Suprapubic skin (tissue), 4 donors: ENCODE results near the gene ATXN1. TPM values are rescaled to one million over a fixed set of nuclear protein-coding genes. Genes with fewer than 3 reads are reported as not detected.
A peak's percentile ranks its signal among the peaks of the same experiment; 100 is the strongest.

Source experiments
- DNase-seq, 2 donors: peaks; one replicate each; pipeline ENCODE4 v3.0.0-alpha.2; 2019; ENCODE audit warnings: low spot score in 2 of 2
- H3K27ac ChIP-seq: fragments of 200-600 bp; sonication (generic); one replicate; pipeline ENCODE4 v1.5.1; 2019
- H3K27me3 ChIP-seq: fragments of 200-600 bp; sonication (generic); one replicate; pipeline ENCODE4 v1.5.1; 2019
- H3K36me3 ChIP-seq: fragments of 200-600 bp; sonication (generic); one replicate; pipeline ENCODE4 v1.5.1; 2019
- H3K4me1 ChIP-seq: fragments of 200-600 bp; sonication (generic); one replicate; pipeline ENCODE4 v1.5.1; 2019
- H3K4me3 ChIP-seq: fragments of 200-600 bp; sonication (generic); one replicate; pipeline ENCODE4 v1.5.1; 2019; ENCODE audit warnings: mild to moderate bottlenecking
- H3K9me3 ChIP-seq: fragments of 200-600 bp; sonication (generic); one replicate; pipeline ENCODE4 v1.5.1; 2019
- CTCF ChIP-seq, 2 donors: fragments of 200-600 bp in 1 of 2; fragments of 450-650 bp in 1 of 2; sonication (generic) in 1 of 2; IDR thresholded peaks; one replicate each; pipeline ENCODE4 v1.5.1; 2016 to 2019; ENCODE audit warnings: antibody characterized with exemption in 2 of 2, mild to moderate bottlenecking in 1 of 2, moderate library complexity in 1 of 2
- EP300 ChIP-seq: sonication (generic); formaldehyde crosslinking; IDR thresholded peaks from one replicate; pipeline ENCODE4 v1.6.1; 2017; ENCODE audit warnings: antibody characterized with exemption
- POLR2A ChIP-seq, 2 donors: fragments of 450-650 bp; IDR thresholded peaks; one replicate each; pipeline ENCODE4 v1.6.1; 2017; ENCODE audit warnings: antibody characterized with exemption in 2 of 2, mild to moderate bottlenecking in 2 of 2, moderate library complexity in 2 of 2
- POLR2AphosphoS5 ChIP-seq, 3 donors: sonication (generic); formaldehyde crosslinking; IDR thresholded peaks; one replicate each; pipeline ENCODE4 v1.6.1; 2017; ENCODE audit warnings: antibody characterized with exemption in 3 of 3
- WGBS: methylation state at CpG from one replicate; pipeline ENCODE4 v1.1.5; 2018; 5-methylcytosine and 5-hydroxymethylcytosine counted together
- total RNA-seq, 4 donors: library from RNA; depleted of rRNA; stranded (reverse); fragments of >200 nt; gene quantifications; one replicate each; pipeline ENCODE4 v1.1.0, GENCODE V29; 2016

ATXN1 gene
- total RNA-seq, 4 donors from 2014 or later = 32.8 to 95.4 (median 42.4) TPM

GRCh38 chr6:16333580-16333979 is 427.7 kb downstream of the ATXN1 start:
- no peak for TF ChIP-seq EP300
- no peak for TF ChIP-seq POLR2AphosphoS5 (IDR thresholded peaks at IDR 0.05)
- no peak for TF ChIP-seq POLR2A (IDR thresholded peaks at IDR 0.05)
- no peak for TF ChIP-seq CTCF (IDR thresholded peaks at IDR 0.05)
- 50% methylated on average over 3 of the region's 3 CpGs for WGBS
- no peak for DNase-seq
- Histone ChIP-seq H3K9me3 (no peaks in the 10 kb centered on the region), H3K27ac (no peak overlapping the region), H3K36me3 (no peaks in the 10 kb centered on the region), H3K4me1 (peaks cover 71% of the 10 kb centered on the region), H3K27me3 (no peaks in the 10 kb centered on the region), H3K4me3 (no peak overlapping the region)

GRCh38 chr6:16332175-16332542 is 429.1 kb downstream of the ATXN1 start:
- Histone ChIP-seq H3K27ac (peak overlapping the region; percentile 51), H3K9me3 (no peaks in the 10 kb centered on the region), H3K4me3 (peak overlapping the region; percentile 13), H3K27me3 (no peaks in the 10 kb centered on the region), H3K36me3 (peaks cover 10% of the 10 kb centered on the region), H3K4me1 (peaks cover 57% of the 10 kb centered on the region)
- WGBS = 8% methylated on average over 7 of the region's 7 CpGs
- peak; percentile 89 to 91 for DNase-seq
- peak; percentile 87 to 96 for TF ChIP-seq CTCF (IDR thresholded peaks at IDR 0.05)
- no peak for TF ChIP-seq EP300
- TF ChIP-seq POLR2A (IDR thresholded peaks at IDR 0.05) = no peak

DNA sequence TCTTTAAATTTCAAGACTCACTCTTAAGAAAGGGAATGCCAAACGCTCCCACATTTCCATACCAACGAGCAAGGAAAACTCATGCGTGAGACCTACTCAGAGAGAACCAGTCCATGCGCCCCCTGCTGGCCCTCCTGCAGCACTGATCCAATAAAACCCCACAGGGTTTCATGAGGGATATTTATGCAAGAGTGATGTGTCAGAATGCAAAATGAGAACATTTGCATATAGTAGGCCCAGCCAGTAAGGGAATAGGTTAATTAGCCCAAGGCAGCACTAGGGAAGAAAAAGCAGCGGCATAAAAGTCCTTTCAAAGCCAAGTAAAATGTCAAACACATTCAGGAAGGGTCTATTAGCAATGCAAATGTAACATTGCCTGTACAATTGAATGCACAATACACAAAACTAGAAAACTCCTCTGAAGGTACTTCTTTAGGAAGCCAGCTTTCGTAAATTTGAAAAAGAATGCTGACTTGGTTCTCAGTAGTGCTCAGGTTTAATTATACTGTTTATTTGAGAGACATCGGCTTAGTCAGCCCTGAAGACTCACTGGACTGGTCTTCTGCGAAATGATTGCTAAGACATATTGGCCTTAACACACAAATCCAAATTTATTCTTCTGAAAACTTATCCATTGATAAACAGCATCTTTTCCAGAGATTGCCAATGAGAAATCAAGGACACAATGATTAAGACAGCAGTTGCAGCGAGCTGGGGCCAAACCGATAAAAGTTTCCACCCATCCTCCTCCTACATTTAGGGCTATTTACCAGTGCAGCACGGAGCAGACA is 429.7 kb downstream of the ATXN1 start:
- Histone ChIP-seq H3K36me3 (peaks cover 16% of the 10 kb centered on the region), H3K27me3 (no peaks in the 10 kb centered on the region), H3K4me3 (peak overlapping the region; percentile 13), H3K4me1 (peaks cover 51% of the 10 kb centered on the region), H3K27ac (peak overlapping the region; percentile 51), H3K9me3 (no peaks in the 10 kb centered on the region)
- peak in 1 of 2 donors; percentile 75 for DNase-seq
- TF ChIP-seq CTCF (IDR thresholded peaks at IDR 0.05) (peak; percentile 88 to 91), EP300 (no peak)
- WGBS = 18% methylated on average over 11 of the region's 11 CpGs

- Histone ChIP-seq H3K9me3 (no peaks in the 10 kb centered on the region), H3K27ac (no peak overlapping the region), H3K4me3 (no peak overlapping the region), H3K36me3 (peaks cover 25% of the 10 kb centered on the region), H3K27me3 (no peaks in the 10 kb centered on the region), H3K4me1 (peaks cover 28% of the 10 kb centered on the region)
- no peak for TF ChIP-seq POLR2A (IDR thresholded peaks at IDR 0.05)
- no peak for TF ChIP-seq POLR2AphosphoS5 (IDR thresholded peaks at IDR 0.05)
- TF ChIP-seq EP300 = no peak
- TF ChIP-seq CTCF (IDR thresholded peaks at IDR 0.05) = no peak
- DNase-seq = peak in 1 of 2 donors; percentile 22
- 83% methylated on average over 6 of the region's 6 CpGs for WGBS
Measured at GRCh38 chr6:16329233-16329632, 432.0 kb downstream of the ATXN1 start.

- Histone ChIP-seq H3K4me1 (peaks cover 22% of the 10 kb centered on the region), H3K4me3 (no peak overlapping the region), H3K36me3 (peaks cover 25% of the 10 kb centered on the region), H3K27ac (no peak overlapping the region), H3K27me3 (no peaks in the 10 kb centered on the region), H3K9me3 (no peaks in the 10 kb centered on the region)
- WGBS = 97% methylated on average over 32 of the region's 34 CpGs
- DNase-seq = no peak
- TF ChIP-seq POLR2AphosphoS5 (IDR thresholded peaks at IDR 0.05) = no peak
- no peak for TF ChIP-seq POLR2A (IDR thresholded peaks at IDR 0.05)
- no peak for TF ChIP-seq CTCF (IDR thresholded peaks at IDR 0.05)
- no peak for TF ChIP-seq EP300
Measured at GRCh38 chr6:16327777-16328325, 433.4 kb downstream of the ATXN1 start.
